Naive thymus-derived CD4-positive, alpha-beta T cell (primary cell): ENCODE data around the gene PCNX2. TPM values are rescaled to one million over a fixed set of nuclear protein-coding genes. Genes with fewer than 3 reads are reported as not detected.

Experiments
- ATAC-seq: fragments of 150-1000 bp; cut with Tn5 transposase; 2 replicates; pipeline ENCODE4 v1.10.0; 2021; ENCODE audit warnings: mild to moderate bottlenecking, moderate library complexity
- CTCF ChIA-PET: fragments of 350-600 bp; sonication (Branson Sonifier 250); formaldehyde crosslinking; loops from one replicate; lab custom pipeline; 2021; ENCODE audit warnings: antibody characterized with exemption; lab: Charles Lee
- POLR2A ChIA-PET: fragments of 350-600 bp; sonication (Branson Sonifier 250); formaldehyde crosslinking; loops from one replicate; lab custom pipeline; 2021; ENCODE audit warnings: antibody characterized with exemption, inconsistent platforms; lab: Charles Lee
- DNase-seq, 9 donors: peaks; one replicate each; pipeline versions ENCODE4 v3.0.0 to v3.0.0-alpha.2; 2020 to 2022; ENCODE audit warnings: mixed read lengths in 1 of 9
- H3K27ac ChIP-seq: one replicate; pipeline ENCODE4 v1.7.0; 2013; ENCODE audit warnings: mild to moderate bottlenecking, low read depth, low read length, moderate library complexity
- H3K27me3 ChIP-seq, 2 donors: one replicate each; pipeline ENCODE4 v1.7.0; 2013; ENCODE audit warnings: low read length in 2 of 2, mild to moderate bottlenecking in 2 of 2, moderate library complexity in 2 of 2; ENCODE audit not compliant: control insufficient read depth in 2 of 2, insufficient read depth in 2 of 2
- H3K36me3 ChIP-seq, 3 experiments: 1 replicate in 2 of 3; 2 replicates in 1 of 3; pipeline ENCODE4 v1.7.0; 2013; ENCODE audit warnings: low read length in 3 of 3, mild to moderate bottlenecking in 3 of 3, moderate library complexity in 1 of 3; ENCODE audit not compliant: insufficient read depth in 3 of 3, control insufficient read depth in 2 of 3
- H3K4me1 ChIP-seq, 2 donors: one replicate each; pipeline ENCODE4 v1.7.0; 2013; ENCODE audit warnings: low read length in 2 of 2, mild to moderate bottlenecking in 2 of 2, moderate library complexity in 1 of 2; ENCODE audit not compliant: control insufficient read depth in 2 of 2, insufficient read depth in 2 of 2
- H3K4me3 ChIP-seq: 2 replicates; pipeline ENCODE4 v1.7.0; 2013; ENCODE audit warnings: mild to moderate bottlenecking, low read length
- H3K9me3 ChIP-seq, 3 experiments: 1 replicate in 2 of 3; 2 replicates in 1 of 3; pipeline ENCODE4 v1.7.0; 2013; ENCODE audit warnings: low read length in 3 of 3; ENCODE audit not compliant: control insufficient read depth in 2 of 3
- H3K27ac Mint-ChIP-seq, 9 donors: one replicate each; pipeline ENCODE4 v1.8.0; 2020 to 2022; ENCODE audit warnings: mixed read lengths in 9 of 9, mild to moderate bottlenecking in 8 of 9, moderate library complexity in 5 of 9, inconsistent platforms in 2 of 9
- H3K27me3 Mint-ChIP-seq, 5 donors: one replicate each; pipeline ENCODE4 v1.8.0; 2021 to 2022; ENCODE audit warnings: mixed read lengths in 5 of 5, mild to moderate bottlenecking in 1 of 5
- H3K36me3 Mint-ChIP-seq, 5 donors: one replicate each; pipeline ENCODE4 v1.8.0; 2020 to 2022; ENCODE audit warnings: mixed read lengths in 5 of 5, mild to moderate bottlenecking in 3 of 5, inconsistent platforms in 1 of 5
- H3K4me1 Mint-ChIP-seq, 7 donors: one replicate each; pipeline ENCODE4 v1.8.0; 2020 to 2022; ENCODE audit warnings: mixed read lengths in 7 of 7, mild to moderate bottlenecking in 3 of 7, inconsistent platforms in 1 of 7
- H3K4me3 Mint-ChIP-seq, 10 donors: one replicate each; pipeline ENCODE4 v1.8.0; 2020 to 2022; ENCODE audit warnings: mild to moderate bottlenecking in 10 of 10, mixed read lengths in 10 of 10, moderate library complexity in 6 of 10, inconsistent platforms in 2 of 10
- H3K9me3 Mint-ChIP-seq, 11 donors: one replicate each; pipeline ENCODE4 v1.8.0; 2020 to 2022; ENCODE audit warnings: mixed read lengths in 11 of 11, mild to moderate bottlenecking in 4 of 11, inconsistent platforms in 1 of 11, moderate library complexity in 1 of 11
- intact Hi-C, 2 donors: fragments of 100-400 bp; cut with micrococcal nuclease; formaldehyde crosslinking; loops; one replicate each; pipeline ENCODE4 v1.15.1; 2023
- polyA plus RNA-seq, 2 donors: library from polyadenylated mRNA; unstranded; fragments of 300-500 nt; fragmentation: Illumina TruSeq; gene quantifications; one replicate each; pipeline ENCODE4 v1.2.3, GENCODE V29; 2021
- total RNA-seq, 6 experiments: library from RNA in 5 of 6; stranded (reverse) in 5 of 6; gene quantifications; 1 replicate in 5 of 6; 2 replicates in 1 of 6; pipeline ENCODE4 v1.2.3 and lab custom pipeline; 2021 to 2026

Gene PCNX2
- total and polyA plus RNA-seq, 7 experiments from 2014 or later: 4.1 to 61.8 (median 45.1) TPM

DNA sequence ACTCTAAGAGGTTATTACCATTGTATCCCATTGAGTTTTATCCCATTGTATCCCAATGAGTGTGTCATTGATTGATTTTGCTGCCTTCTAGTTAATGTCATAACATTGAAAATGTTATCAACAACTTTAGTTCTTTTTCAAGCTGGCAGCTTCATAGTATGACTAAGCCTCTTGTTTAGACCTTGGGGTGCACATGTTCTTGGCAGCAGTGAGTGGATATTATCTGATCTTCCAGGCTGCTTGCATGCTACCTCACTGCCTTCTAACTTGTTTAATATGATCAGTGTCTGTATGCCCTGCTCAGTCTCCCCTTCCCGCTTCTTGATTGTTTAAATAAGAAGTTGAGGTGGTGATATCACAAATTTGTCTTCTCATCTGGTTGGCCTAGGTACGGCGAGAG, 320.6 kb downstream of the PCNX2 start:
- CTCF ChIA-PET: no interaction called here
- peaks cover 23 to 71% (median 70%) of the 10 kb centered on the region in 5 donors for H3K36me3 Mint-ChIP-seq
- H3K9me3 Mint-ChIP-seq: peaks cover 8 to 32% (median 20%) of the 10 kb centered on the region in 11 donors

DNA sequence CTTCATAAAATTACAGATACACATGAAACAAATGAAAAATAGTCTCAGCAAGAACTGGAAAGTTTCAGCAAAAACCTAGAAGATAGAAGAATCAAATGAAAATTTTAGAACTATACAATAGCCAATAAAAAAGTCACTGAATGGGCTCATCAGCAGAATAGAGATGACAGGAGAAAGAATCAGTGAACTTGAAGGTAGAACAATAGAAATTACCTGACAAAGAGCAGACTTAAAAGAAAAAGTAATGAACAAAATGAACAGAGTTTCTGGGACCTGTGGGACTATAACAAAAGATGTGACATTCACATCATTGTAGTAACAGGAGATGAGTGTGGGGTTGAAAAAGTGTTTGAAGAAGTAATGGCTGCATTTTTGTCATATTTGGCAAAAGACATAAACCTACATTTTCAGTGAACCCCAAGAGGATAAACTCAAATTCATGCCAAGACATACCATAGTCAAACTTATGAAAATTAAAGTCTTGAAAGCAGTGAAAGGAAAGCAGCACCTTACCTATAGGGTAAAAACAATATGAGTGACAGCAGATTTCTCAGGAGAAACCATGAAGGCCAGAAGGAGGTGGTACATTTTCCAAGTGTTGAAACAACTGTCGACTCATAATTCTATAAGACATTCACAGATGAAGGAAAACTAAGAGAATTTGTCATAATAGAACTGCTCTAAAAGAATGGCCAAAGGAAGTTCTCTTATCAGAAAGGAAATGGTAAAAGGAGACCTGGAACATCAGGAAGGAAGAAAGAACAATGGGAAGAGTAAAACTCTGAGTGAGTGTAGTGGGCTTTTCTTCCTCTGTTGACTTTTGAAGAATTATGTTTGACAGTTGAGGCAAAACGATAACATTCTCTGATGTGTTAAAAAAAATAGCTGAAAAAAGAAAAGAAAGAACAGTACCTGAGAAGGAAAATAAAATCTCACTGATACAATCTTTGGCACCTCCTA, 321.6 kb downstream of the PCNX2 start:
- Mint-ChIP-seq H3K4me1 (peaks cover 12 to 24% (median 15%) of the 10 kb centered on the region in 7 donors), H3K27me3 (no peaks in the 10 kb centered on the region), H3K36me3 (peaks cover 29 to 79% (median 75%) of the 10 kb centered on the region in 5 donors), H3K9me3 (peaks cover 8 to 32% (median 20%) of the 10 kb centered on the region in 11 donors), H3K4me3 (no peak overlapping the region), H3K27ac (no peak overlapping the region)
- CTCF ChIA-PET: no interaction called here
- no peaks in the 10 kb centered on the region for H3K4me1 ChIP-seq
- ATAC-seq: no peak
- H3K27ac ChIP-seq: no peak overlapping the region
- H3K9me3 ChIP-seq: no peaks in the 10 kb centered on the region
- POLR2A ChIA-PET: no interaction called here
- no peaks in the 10 kb centered on the region for H3K27me3 ChIP-seq
- intact Hi-C loops: no loop called here
- no peak for DNase-seq
- H3K4me3 ChIP-seq: no peak overlapping the region
- peaks cover 0 to 59% (median 2%) of the 10 kb centered on the region in 3 experiments for H3K36me3 ChIP-seq

More for the DNA sequence above, 320.6 kb downstream of the PCNX2 start:
- no peak for DNase-seq
- H3K9me3 ChIP-seq: no peaks in the 10 kb centered on the region
- no peaks in the 10 kb centered on the region for H3K27me3 ChIP-seq
- POLR2A ChIA-PET: no interaction called here
- H3K4me3 Mint-ChIP-seq: no peak overlapping the region
- H3K4me1 ChIP-seq: no peaks in the 10 kb centered on the region
- H3K4me1 Mint-ChIP-seq: peaks cover 14 to 27% (median 16%) of the 10 kb centered on the region in 7 donors
- no peak overlapping the region for H3K4me3 ChIP-seq
- H3K27me3 Mint-ChIP-seq: no peaks in the 10 kb centered on the region
- peaks cover 0 to 52% (median 2%) of the 10 kb centered on the region in 3 experiments for H3K36me3 ChIP-seq
- H3K27ac ChIP-seq: no peak overlapping the region
- ATAC-seq: no peak
- intact Hi-C loops: no loop called here
- peak overlapping the region in 2 of 9 donors; percentile 19 to 63 for H3K27ac Mint-ChIP-seq

DNA sequence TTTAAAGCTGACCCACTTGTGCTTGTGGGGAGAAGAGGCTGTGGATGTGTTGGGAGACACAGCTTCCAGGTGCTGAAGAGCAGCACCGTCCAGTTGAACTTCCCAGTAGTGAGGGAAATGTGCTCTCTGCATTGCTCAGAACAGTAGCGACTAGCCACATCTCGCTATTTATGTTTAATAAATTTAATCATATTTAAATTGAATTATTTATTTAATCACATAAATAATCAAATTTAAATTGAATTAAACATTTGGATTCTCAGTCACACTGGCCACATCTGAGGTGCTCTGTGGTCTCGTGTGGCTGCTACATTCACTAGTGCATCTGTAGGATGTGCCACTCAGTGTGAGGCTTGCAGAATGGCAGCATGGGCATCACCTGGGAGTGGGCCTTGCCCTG, 325.0 kb downstream of the PCNX2 start:
- no peak overlapping the region for H3K27ac ChIP-seq

DNA sequence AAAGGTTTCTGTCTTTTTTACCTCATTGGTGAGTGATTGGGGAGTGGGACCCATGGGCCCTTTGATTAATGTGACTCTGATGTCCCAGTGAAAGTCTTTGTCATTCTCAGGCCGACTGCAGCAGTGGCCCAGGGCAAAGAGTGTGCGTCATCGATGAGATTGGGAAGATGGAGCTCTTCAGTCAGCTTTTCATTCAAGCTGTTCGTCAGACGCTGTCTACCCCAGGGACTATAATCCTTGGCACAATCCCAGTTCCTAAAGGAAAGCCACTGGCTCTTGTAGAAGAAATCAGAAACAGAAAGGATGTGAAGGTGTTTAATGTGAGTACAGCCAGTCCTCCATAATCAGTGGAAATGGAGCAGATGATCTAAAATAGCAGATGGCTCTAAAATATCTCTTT, 325.7 kb downstream of the PCNX2 start:
- Histone ChIP-seq H3K27ac (no peak overlapping the region), H3K36me3 (peaks cover 0 to 67% (median 2%) of the 10 kb centered on the region in 3 experiments), H3K4me1 (peaks cover 0 to 4% of the 10 kb centered on the region in 2 donors), H3K4me3 (no peak overlapping the region), H3K9me3 (no peaks in the 10 kb centered on the region), H3K27me3 (no peaks in the 10 kb centered on the region)
- H3K9me3 Mint-ChIP-seq: peaks cover 8 to 28% (median 19%) of the 10 kb centered on the region in 11 donors
- POLR2A ChIA-PET: no interaction called here
- H3K4me3 Mint-ChIP-seq: no peak overlapping the region
- CTCF ChIA-PET: no interaction called here
- intact Hi-C loops: no loop called here
- DNase-seq (no peak), ATAC-seq (no peak)
- H3K27me3 Mint-ChIP-seq: no peaks in the 10 kb centered on the region
- peak overlapping the region in 1 of 9 donors; percentile 40 for H3K27ac Mint-ChIP-seq
- peaks cover 35 to 90% (median 58%) of the 10 kb centered on the region in 5 donors for H3K36me3 Mint-ChIP-seq
- H3K4me1 Mint-ChIP-seq: peaks cover 6 to 19% (median 8%) of the 10 kb centered on the region in 7 donors

More for the DNA sequence above, 325.0 kb downstream of the PCNX2 start:
- H3K27me3 Mint-ChIP-seq: no peaks in the 10 kb centered on the region
- peaks cover 0 to 16% (median 5%) of the 10 kb centered on the region in 7 donors for H3K4me1 Mint-ChIP-seq
- Histone ChIP-seq H3K4me1 (no peaks in the 10 kb centered on the region), H3K36me3 (peaks cover 0 to 67% (median 2%) of the 10 kb centered on the region in 3 experiments), H3K27me3 (no peaks in the 10 kb centered on the region), H3K9me3 (no peaks in the 10 kb centered on the region), H3K4me3 (no peak overlapping the region)
- ChIA-PET CTCF (no interaction called here), POLR2A (interaction anchor here (0.5 kb wide), 1 partner anchor 55 kb away, joined by 3 read pairs; no protein-coding TSS in a partner anchor)
- ATAC-seq: no peak
- peaks cover 35 to 87% (median 61%) of the 10 kb centered on the region in 5 donors for H3K36me3 Mint-ChIP-seq
- no peak overlapping the region for H3K4me3 Mint-ChIP-seq
- intact Hi-C loops: no loop called here
- DNase-seq: no peak
- peaks cover 8 to 32% (median 20%) of the 10 kb centered on the region in 11 donors for H3K9me3 Mint-ChIP-seq
- no peak overlapping the region for H3K27ac Mint-ChIP-seq

DNA sequence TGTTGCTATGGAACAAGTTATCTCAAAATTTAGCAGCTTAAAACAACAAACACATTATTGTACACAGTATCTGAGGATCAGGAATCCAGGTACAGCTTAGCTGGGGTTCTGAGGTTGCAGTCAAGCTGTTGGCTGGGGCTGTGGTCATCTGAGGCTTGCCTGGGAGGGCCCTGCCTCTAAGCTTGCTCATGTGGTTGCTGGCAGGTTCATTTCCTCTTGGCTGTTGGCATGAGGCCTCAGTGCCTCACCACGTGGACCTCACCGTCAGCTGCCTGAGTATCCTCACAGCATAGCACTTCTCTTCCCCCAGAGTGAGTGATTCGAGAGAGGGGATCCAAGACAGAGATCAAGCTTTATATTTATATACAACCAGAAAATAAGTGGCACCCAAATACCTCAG, 326.6 kb downstream of the PCNX2 start:
- Histone ChIP-seq H3K27me3 (no peaks in the 10 kb centered on the region), H3K9me3 (no peaks in the 10 kb centered on the region), H3K4me1 (peaks cover 0 to 6% of the 10 kb centered on the region in 2 donors), H3K36me3 (peaks cover 0 to 61% (median 2%) of the 10 kb centered on the region in 3 experiments), H3K4me3 (no peak overlapping the region), H3K27ac (no peak overlapping the region)
- intact Hi-C loops: no loop called here
- CTCF ChIA-PET: no interaction called here
- peaks cover 31 to 82% (median 51%) of the 10 kb centered on the region in 5 donors for H3K36me3 Mint-ChIP-seq
- DNase-seq (no peak), ATAC-seq (no peak)
- no peak overlapping the region for H3K27ac Mint-ChIP-seq
- no peaks in the 10 kb centered on the region for H3K27me3 Mint-ChIP-seq
- H3K4me3 Mint-ChIP-seq: no peak overlapping the region
- POLR2A ChIA-PET: no interaction called here
- peaks cover 9 to 19% (median 10%) of the 10 kb centered on the region in 7 donors for H3K4me1 Mint-ChIP-seq
- peaks cover 4 to 25% (median 15%) of the 10 kb centered on the region in 11 donors for H3K9me3 Mint-ChIP-seq

DNA sequence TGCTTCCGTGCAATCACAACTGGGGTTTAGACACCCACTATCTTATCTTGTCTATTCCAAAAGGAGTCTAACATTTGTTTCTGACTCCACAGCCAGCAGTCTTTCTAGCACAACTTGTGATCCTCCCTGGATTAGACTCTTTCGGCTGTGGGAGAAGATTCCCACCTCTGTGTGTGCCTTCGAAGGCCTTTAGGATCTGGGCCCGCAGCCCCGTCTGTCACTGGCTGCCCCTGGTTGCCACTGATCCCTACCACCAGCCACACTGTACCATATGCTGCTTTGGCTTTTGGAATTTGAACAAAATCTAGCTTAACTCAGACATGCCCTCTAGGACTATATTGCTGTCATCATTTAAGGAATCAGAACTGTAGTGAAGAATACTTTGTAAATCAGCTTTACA, 327.1 kb downstream of the PCNX2 start:
- intact Hi-C loops: no loop called here
- H3K36me3 Mint-ChIP-seq: peaks cover 25 to 79% (median 45%) of the 10 kb centered on the region in 5 donors
- H3K36me3 ChIP-seq: peaks cover 0 to 55% (median 2%) of the 10 kb centered on the region in 3 experiments
- no peak overlapping the region for H3K27ac ChIP-seq
- DNase-seq: no peak
- H3K27me3 ChIP-seq: no peaks in the 10 kb centered on the region
- no peaks in the 10 kb centered on the region for H3K9me3 ChIP-seq
- no peak overlapping the region for H3K4me3 Mint-ChIP-seq
- H3K4me1 ChIP-seq: peaks cover 0 to 6% of the 10 kb centered on the region in 2 donors
- no peak overlapping the region for H3K4me3 ChIP-seq
- ChIA-PET CTCF (no interaction called here), POLR2A (no interaction called here)
- no peak overlapping the region for H3K27ac Mint-ChIP-seq
- no peak for ATAC-seq
- peaks cover 13 to 22% (median 15%) of the 10 kb centered on the region in 7 donors for H3K4me1 Mint-ChIP-seq
- H3K27me3 Mint-ChIP-seq: no peaks in the 10 kb centered on the region
- peaks cover 4 to 19% (median 9%) of the 10 kb centered on the region in 11 donors for H3K9me3 Mint-ChIP-seq
